ENCODE measurements around the gene PCDH15. TPM values are rescaled to one million over a fixed set of nuclear protein-coding genes. Genes with fewer than 3 reads are reported as not detected.
A peak's percentile ranks its signal among the peaks of the same experiment; 100 is the strongest.

PCDH15 gene
- total RNA-seq = not detected in 2 replicates

DNA sequence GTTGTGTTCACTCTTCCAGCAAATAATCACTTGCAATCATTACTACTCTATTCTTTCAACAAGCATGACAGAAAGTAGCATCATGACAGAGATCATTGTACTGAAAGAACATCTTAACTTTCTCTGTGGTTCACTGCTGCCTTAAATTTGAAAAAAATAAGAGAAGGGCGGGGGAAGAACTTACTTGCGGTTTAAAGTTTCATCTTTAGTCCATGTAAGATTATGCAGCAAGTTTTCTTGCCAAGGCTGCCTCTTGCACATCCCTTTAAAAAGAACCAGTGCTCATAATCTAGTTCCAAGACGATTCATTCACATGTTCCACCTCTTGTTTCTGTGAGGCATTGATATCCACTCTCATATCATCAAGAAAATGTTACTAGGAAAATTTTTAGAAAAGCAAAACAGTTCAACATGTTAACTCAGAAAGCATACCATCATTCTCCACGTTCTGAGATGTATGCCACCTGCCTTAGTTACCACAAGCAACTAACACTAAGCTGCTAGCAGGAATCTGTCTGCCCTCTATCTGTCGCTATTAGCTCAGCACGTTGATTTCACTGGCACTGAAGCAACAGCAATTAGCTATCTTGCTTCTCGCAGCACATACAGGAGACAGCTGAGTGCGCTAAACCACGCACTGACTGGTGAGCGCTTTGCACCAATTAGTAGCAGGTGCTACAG, at the start of gene PCDH15:
PCDH15 (minus strand) TSS at position 491 of the 681 bp plus-strand sequence. CDS start 136,969 bp downstream, outside the sequence.
- no peaks in the 10 kb centered on the region for H3K27me3 ChIP-seq (ENCODE audit: control insufficient read depth, insufficient read depth, low read length)
- H3K4me3 ChIP-seq (ENCODE audit: low read depth, low read length) = no peak within 1 kb of the TSS
- DNase-seq (ENCODE audit: low read depth) (peak; percentile 39), FAIRE-seq (peak; percentile 7)
- no peaks in the 10 kb centered on the region for H3K36me3 ChIP-seq (ENCODE audit: control insufficient read depth, insufficient read depth, low read length)
- TF ChIP-seq, protein P1, sequence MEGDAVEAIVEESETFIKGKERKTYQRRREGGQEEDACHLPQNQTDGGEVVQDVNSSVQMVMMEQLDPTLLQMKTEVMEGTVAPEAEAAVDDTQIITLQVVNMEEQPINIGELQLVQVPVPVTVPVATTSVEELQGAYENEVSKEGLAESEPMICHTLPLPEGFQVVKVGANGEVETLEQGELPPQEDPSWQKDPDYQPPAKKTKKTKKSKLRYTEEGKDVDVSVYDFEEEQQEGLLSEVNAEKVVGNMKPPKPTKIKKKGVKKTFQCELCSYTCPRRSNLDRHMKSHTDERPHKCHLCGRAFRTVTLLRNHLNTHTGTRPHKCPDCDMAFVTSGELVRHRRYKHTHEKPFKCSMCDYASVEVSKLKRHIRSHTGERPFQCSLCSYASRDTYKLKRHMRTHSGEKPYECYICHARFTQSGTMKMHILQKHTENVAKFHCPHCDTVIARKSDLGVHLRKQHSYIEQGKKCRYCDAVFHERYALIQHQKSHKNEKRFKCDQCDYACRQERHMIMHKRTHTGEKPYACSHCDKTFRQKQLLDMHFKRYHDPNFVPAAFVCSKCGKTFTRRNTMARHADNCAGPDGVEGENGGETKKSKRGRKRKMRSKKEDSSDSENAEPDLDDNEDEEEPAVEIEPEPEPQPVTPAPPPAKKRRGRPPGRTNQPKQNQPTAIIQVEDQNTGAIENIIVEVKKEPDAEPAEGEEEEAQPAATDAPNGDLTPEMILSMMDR (IDR thresholded peaks at IDR 0.05; ENCODE audit: insufficient read depth, low read length, severe bottlenecking) = peak; percentile 28

- DNase-seq (ENCODE audit: low read depth) (no peak), FAIRE-seq (no peak)
- H3K4me3 ChIP-seq (ENCODE audit: low read depth, low read length) = no peak overlapping the region
- H3K36me3 ChIP-seq (ENCODE audit: control insufficient read depth, insufficient read depth, low read length) = no peaks in the 10 kb centered on the region
- H3K27me3 ChIP-seq (ENCODE audit: control insufficient read depth, insufficient read depth, low read length) = no peaks in the 10 kb centered on the region
- TF ChIP-seq, protein P1 (IDR thresholded peaks at IDR 0.05; ENCODE audit: insufficient read depth, low read length, severe bottlenecking) = no peak
Measured at GRCh38 chr10:54843932-54844331, 42.9 kb upstream of the PCDH15 start.

DNA sequence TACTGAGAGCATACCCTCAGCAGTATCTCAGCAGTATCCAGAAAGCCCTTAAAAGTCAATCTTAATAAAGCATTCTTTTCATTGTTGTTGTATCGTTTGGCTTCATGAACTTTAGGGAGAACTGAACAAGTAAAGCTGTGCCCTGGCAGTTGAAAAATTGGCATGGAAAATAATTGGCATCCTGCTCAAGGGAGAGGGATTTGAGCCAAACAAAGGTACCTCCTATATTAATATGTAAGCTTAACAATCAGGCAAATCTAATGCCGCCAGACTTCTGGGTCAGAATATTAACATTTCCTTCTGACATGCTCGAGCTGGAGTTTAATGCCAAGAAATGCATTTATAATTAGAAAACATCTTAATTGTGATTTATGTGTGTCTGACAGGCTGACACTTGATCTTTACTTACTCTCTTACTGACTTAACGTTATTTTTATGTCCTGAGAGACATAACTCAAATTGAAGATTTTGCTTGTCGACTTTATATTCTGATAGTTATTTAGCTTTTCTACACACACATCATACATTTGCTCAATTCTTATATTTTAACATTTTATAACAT, 42.1 kb upstream of the PCDH15 start:
- TF ChIP-seq, protein P1 (IDR thresholded peaks at IDR 0.05; ENCODE audit: insufficient read depth, low read length, severe bottlenecking) = no peak

GRCh38 chr10:54837479-54837878, 36.4 kb upstream of the PCDH15 start:
- TF ChIP-seq, protein P1 (IDR thresholded peaks at IDR 0.05; ENCODE audit: insufficient read depth, low read length, severe bottlenecking) = no peak
- Histone ChIP-seq H3K27me3 (ENCODE audit: control insufficient read depth, insufficient read depth, low read length) (no peaks in the 10 kb centered on the region), H3K4me3 (ENCODE audit: low read depth, low read length) (no peak overlapping the region), H3K36me3 (ENCODE audit: control insufficient read depth, insufficient read depth, low read length) (no peaks in the 10 kb centered on the region)
- DNase-seq (ENCODE audit: low read depth) (no peak), FAIRE-seq (no peak)

More for the DNA sequence above, 42.1 kb upstream of the PCDH15 start:
- no peak for FAIRE-seq
- Histone ChIP-seq H3K36me3 (ENCODE audit: control insufficient read depth, insufficient read depth, low read length) (no peaks in the 10 kb centered on the region), H3K27me3 (ENCODE audit: control insufficient read depth, insufficient read depth, low read length) (no peaks in the 10 kb centered on the region), H3K4me3 (ENCODE audit: low read depth, low read length) (no peak overlapping the region)
- no peak for DNase-seq (ENCODE audit: low read depth)

- FAIRE-seq (no peak), DNase-seq (ENCODE audit: low read depth) (no peak)
- no peak overlapping the region for H3K4me3 ChIP-seq (ENCODE audit: low read depth, low read length)
- no peaks in the 10 kb centered on the region for H3K36me3 ChIP-seq (ENCODE audit: control insufficient read depth, insufficient read depth, low read length)
- H3K27me3 ChIP-seq (ENCODE audit: control insufficient read depth, insufficient read depth, low read length) = no peaks in the 10 kb centered on the region
- TF ChIP-seq, protein P1 (IDR thresholded peaks at IDR 0.05; ENCODE audit: insufficient read depth, low read length, severe bottlenecking) = no peak
Measured at GRCh38 chr10:54833029-54833428, 32.0 kb upstream of the PCDH15 start.
